Fibroblast of the aortic adventitia (primary cell): ENCODE results near the gene KCNQ5. TPM values are rescaled to one million over a fixed set of nuclear protein-coding genes. Genes with fewer than 3 reads are reported as not detected.

Source experiments
- DNase-seq: peaks from one replicate; pipeline ENCODE4 v3.0.0-alpha.2; 2010; ENCODE audit warnings: low read depth
- H3K4me3 ChIP-seq: 2 replicates; pipeline ENCODE4 v1.5.1; 2011; ENCODE audit warnings: low read depth, mild to moderate bottlenecking, control low read depth, low read length, moderate library complexity
- total RNA-seq: library from RNA; depleted of rRNA; stranded (reverse); fragments of >200 nt; gene quantifications from 2 replicates; pipeline ENCODE4 v1.2.3, GENCODE V29; 2012; ENCODE audit warnings: low replicate concordance
- TF ChIP-seq, protein P1 (sequence below): IDR thresholded peaks from 2 replicates; pipeline ENCODE4 v1.5.1; 2011; ENCODE audit warnings: mild to moderate bottlenecking, low read length, control low read depth, inconsistent platforms; ENCODE audit not compliant: insufficient read depth

KCNQ5 gene
- total RNA-seq, 1 donor, result 9.4 TPM

DNA sequence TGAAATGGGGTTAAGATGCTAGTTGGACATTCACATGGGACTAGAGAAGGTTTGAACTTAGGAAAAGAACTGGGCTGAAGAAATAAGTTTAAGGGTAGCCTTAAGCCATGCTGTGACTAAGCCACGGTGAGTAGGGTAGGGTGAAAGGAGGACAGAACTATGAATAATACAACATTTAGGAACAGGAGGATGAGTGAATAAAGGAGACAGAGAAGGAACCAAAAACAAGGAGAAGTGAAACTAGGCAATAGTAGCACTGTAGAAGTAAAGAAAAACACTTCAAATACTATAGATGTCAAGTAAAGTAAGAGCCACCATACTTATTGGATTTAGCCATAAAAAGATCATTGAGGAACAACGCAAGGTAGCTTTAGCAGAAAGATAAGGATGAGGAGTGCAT, 111.2 kb downstream of the KCNQ5 start:
- no peak overlapping the region for H3K4me3 ChIP-seq
- no peak for DNase-seq
- TF ChIP-seq, protein P1, sequence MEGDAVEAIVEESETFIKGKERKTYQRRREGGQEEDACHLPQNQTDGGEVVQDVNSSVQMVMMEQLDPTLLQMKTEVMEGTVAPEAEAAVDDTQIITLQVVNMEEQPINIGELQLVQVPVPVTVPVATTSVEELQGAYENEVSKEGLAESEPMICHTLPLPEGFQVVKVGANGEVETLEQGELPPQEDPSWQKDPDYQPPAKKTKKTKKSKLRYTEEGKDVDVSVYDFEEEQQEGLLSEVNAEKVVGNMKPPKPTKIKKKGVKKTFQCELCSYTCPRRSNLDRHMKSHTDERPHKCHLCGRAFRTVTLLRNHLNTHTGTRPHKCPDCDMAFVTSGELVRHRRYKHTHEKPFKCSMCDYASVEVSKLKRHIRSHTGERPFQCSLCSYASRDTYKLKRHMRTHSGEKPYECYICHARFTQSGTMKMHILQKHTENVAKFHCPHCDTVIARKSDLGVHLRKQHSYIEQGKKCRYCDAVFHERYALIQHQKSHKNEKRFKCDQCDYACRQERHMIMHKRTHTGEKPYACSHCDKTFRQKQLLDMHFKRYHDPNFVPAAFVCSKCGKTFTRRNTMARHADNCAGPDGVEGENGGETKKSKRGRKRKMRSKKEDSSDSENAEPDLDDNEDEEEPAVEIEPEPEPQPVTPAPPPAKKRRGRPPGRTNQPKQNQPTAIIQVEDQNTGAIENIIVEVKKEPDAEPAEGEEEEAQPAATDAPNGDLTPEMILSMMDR, result no peak

DNA sequence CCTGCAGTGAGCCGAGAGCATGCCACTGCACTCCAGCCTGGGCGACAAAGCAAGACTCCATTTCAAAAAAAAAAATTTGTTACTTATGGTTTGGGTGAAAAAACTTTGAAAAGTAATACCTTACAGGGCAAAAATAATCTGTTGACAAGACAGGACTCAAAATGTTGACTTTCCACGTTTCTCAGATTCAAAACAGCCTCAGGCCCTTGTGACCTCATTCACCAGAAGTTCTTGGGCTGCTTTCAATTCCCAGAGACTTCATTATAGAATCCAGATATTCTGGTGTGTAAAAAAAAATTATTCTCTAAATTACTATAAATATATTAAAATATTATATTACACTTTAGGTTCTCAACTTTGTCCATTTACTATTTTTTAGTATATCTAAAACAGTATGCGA, 116.2 kb downstream of the KCNQ5 start:
- no peak for DNase-seq
- TF ChIP-seq, protein P1, result no peak
- no peak overlapping the region for H3K4me3 ChIP-seq

GRCh38 chr6:72739368-72739779, 117.5 kb downstream of the KCNQ5 start:
- DNase-seq, result no peak
- TF ChIP-seq, protein P1, result no peak
- H3K4me3 ChIP-seq, result no peak overlapping the region

DNA sequence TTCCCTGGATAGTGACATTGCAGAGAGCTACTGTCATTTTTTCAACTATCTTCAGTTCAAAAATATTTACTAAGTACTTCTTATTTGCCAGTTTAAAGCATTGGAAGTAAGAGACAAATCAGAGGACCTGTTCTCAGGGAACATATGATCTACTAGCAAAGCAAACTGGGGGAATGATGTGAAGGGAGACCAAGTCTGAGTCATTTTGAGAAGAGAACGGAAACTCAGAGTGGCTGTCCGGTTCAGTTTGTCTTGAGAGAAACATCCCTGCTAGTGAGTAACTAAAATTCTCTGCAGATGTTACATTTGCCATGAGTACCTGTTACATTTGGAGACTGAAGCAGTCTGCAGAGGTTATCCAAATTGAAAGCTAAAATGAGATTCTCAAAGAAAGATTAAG, 118.3 kb downstream of the KCNQ5 start:
- H3K4me3 ChIP-seq, result no peak overlapping the region
- DNase-seq, result no peak
- TF ChIP-seq, protein P1, result no peak

DNA sequence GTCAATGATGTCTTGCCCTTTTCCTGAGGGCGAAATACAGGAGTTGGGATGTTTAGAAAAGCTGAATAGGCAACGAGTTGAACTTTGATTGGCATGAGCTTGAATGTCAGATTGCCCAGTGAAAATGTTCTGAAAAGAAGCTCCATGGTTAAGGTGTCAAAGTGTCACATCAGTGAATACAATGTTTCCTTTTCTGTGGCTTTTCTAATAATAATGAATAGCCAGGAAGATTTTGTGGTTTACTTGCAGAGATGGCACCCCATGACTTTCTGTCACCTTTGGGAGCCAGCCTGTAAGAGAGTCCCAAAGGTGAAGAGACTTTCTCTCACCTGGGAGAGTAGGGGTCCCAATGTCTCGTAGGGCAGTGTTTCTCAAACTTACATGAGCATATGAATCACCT, 119.2 kb downstream of the KCNQ5 start:
- TF ChIP-seq, protein P1, result no peak
- no peak overlapping the region for H3K4me3 ChIP-seq
- DNase-seq, result no peak

DNA sequence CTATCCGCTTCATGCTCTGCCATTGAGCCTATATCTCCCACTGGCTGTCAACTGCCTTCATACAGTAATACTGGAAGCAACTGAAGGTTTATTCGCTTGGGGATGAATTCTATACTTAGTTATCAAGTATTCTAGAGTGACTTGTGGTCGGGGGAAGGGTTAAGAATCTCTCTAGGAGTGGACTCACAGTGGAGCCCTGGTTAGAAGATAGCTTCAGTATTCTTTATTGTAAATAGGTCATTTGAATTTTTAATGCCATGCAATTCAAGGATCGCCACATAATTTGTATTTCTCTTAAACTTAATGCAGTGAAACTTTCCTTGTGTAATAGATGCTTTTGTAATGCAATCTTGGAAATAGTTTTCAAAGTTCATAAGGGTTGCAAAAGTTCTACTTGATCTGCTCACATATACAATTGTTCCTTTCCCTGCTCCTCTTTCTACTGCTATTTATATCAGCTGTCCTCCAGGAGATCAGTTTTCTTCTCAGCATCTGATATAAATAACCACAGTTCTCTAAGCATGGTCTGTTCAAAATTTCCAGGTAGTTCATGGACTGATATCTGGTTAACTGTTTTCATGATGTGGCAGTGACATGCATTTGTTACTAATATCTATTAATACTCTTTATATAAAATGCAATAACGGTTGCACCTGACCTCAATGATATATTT, 120.3 kb downstream of the KCNQ5 start:
- no peak overlapping the region for H3K4me3 ChIP-seq
- DNase-seq, result no peak
- TF ChIP-seq, protein P1, result no peak

DNA sequence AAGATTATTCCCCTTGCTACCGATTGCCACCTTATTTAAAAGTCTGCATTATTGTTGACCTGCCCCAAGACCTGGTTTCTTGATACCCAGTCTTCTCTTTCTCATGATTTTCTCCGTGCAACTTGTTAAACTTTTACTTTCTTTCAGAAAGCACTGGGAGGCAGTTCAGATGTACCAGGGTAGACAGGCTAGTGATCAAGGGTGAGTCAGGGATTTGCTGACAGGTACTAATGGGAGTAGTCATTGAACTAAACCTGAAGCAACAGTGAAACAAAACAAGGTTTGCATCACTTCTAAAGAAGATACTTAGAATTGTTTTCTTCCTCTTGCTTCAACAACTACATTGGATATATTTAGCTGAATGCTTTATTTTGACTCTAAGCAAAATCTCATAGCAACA, 124.4 kb downstream of the KCNQ5 start:
- peak; percentile 26 for DNase-seq
- TF ChIP-seq, protein P1, result no peak
- no peak overlapping the region for H3K4me3 ChIP-seq
